Stimulated activated memory B cell treated with anti-CD40 and anti-IgM and Interleukin-4, amounts not matched to agents 10 μg/mL and 1 μg/mL and 100 μg/mL, for 72 hours (primary cell): Measurements from ENCODE around the gene SLC3A2.

Experiments used
- ATAC-seq: fragments of 150-1000 bp; cut with Tn5 transposase; 2 replicates; pipeline ENCODE4 v1.10.0; 2021
- H3K27ac Mint-ChIP-seq: one replicate; pipeline ENCODE4 v1.8.0; 2022; ENCODE audit warnings: mild to moderate bottlenecking, mixed read lengths
- H3K27me3 Mint-ChIP-seq: one replicate; pipeline ENCODE4 v1.8.0; 2022; ENCODE audit warnings: mixed read lengths
- H3K36me3 Mint-ChIP-seq: one replicate; pipeline ENCODE4 v1.8.0; 2022; ENCODE audit warnings: mixed read lengths
- H3K4me1 Mint-ChIP-seq: one replicate; pipeline ENCODE4 v1.8.0; 2022; ENCODE audit warnings: mixed read lengths
- H3K4me3 Mint-ChIP-seq: one replicate; pipeline ENCODE4 v1.8.0; 2022; ENCODE audit warnings: mild to moderate bottlenecking, moderate library complexity, mixed read lengths
- H3K9me3 Mint-ChIP-seq: one replicate; pipeline ENCODE4 v1.8.0; 2022; ENCODE audit warnings: mixed read lengths

The SLC3A2 gene

DNA sequence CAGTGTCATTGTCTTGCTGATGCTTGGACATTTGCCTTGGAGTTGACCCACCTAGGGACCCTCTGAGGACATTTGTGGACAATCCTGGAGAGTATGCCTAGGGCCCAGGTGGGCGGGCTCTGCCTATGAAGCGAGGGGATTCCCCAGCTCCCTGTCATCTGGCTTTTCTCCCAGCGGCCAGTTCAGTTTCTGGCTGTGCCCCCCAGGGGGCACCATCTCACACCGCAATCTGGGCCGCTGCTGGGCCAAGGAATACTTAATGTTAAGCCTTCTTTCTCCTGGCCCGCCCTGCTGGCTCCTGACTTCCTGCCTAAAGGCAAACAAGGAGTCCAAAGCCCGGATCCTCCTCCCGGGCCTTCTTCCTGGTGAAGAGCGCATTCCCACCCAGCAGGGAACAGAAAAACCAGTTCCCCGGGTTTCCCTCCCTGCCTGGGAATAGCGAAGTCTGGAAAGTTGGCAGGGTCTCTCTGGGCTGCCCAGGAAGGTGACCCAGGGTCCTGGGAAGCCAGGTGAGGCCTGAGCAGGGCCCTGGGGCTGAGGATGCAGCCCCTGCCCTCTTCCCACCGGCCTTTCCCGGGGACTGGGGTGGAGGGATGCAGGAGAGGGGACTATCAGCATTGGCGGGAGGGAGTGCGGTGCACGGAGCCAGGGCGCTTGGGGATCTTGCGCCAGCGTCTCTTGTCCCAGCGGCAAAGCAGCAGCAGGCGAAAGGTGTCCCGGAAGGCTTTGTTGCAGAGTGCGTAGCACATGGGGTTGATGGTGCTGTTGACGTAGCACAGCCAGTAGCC is 28.6 kb downstream of the SLC3A2 start:
- no peaks in the 10 kb centered on the region for H3K4me1 Mint-ChIP-seq
- peaks cover 52% of the 10 kb centered on the region for H3K27me3 Mint-ChIP-seq
- no peaks in the 10 kb centered on the region for H3K9me3 Mint-ChIP-seq
- no peak overlapping the region for H3K4me3 Mint-ChIP-seq
- H3K27ac Mint-ChIP-seq, result no peak overlapping the region
- no peaks in the 10 kb centered on the region for H3K36me3 Mint-ChIP-seq
- ATAC-seq, result no peak

DNA sequence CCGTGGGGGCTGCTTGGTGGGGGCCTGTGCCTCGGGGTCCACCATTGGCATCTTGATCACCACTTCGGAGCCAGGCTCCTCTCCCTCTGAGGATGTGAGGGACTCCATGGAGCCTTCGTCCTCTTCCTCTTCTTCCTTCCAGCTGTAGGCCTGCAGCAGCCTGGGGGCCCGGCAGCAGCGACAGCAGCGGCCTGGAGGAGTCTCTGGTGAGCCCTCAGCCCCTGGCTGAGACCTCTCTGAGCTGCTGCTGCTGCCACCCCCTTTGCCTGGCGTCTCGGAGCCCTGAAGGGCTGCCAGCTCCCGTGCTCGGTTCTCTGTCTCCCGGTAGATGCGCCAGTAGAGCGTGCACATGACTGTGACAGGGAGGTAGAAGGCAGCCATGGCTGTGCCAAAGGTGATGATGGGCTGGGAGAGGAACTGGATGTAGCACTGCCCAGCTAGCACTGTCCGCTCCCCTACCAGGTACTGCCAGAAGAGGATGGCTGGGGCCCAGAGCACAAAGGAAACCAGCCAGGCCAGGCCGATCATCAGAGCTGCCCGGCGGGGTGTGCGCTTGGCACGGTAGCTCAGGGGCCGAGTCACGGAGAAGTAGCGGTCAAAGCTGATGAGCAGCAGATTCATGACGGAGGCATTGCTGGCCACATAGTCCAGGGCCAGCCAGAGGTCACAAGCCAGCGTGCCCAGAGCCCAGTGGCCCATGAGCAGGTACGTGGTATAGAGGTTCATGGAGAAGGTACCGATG is 29.6 kb downstream of the SLC3A2 start:
- no peak for ATAC-seq
- Mint-ChIP-seq H3K27me3 (peaks cover 49% of the 10 kb centered on the region), H3K9me3 (no peaks in the 10 kb centered on the region), H3K4me1 (no peaks in the 10 kb centered on the region), H3K4me3 (no peak overlapping the region), H3K27ac (no peak overlapping the region), H3K36me3 (no peaks in the 10 kb centered on the region)

- no peaks in the 10 kb centered on the region for H3K9me3 Mint-ChIP-seq
- no peak for ATAC-seq
- no peaks in the 10 kb centered on the region for H3K36me3 Mint-ChIP-seq
- H3K4me3 Mint-ChIP-seq, result no peak overlapping the region
- peaks cover 49% of the 10 kb centered on the region for H3K27me3 Mint-ChIP-seq
- H3K4me1 Mint-ChIP-seq, result no peaks in the 10 kb centered on the region
- H3K27ac Mint-ChIP-seq, result no peak overlapping the region
These were observed 30.7 kb downstream of the SLC3A2 start for GRCh38 chr11:62911137-62912130.

GRCh38 chr11:62912268-62912667 is 31.6 kb downstream of the SLC3A2 start:
- H3K4me3 Mint-ChIP-seq, result no peak overlapping the region
- H3K9me3 Mint-ChIP-seq, result no peaks in the 10 kb centered on the region
- H3K27ac Mint-ChIP-seq, result no peak overlapping the region
- no peak for ATAC-seq
- no peaks in the 10 kb centered on the region for H3K36me3 Mint-ChIP-seq
- peaks cover 49% of the 10 kb centered on the region for H3K27me3 Mint-ChIP-seq
- no peaks in the 10 kb centered on the region for H3K4me1 Mint-ChIP-seq

GRCh38 chr11:62914416-62914815 is 33.7 kb downstream of the SLC3A2 start:
- no peak overlapping the region for H3K27ac Mint-ChIP-seq
- no peaks in the 10 kb centered on the region for H3K4me1 Mint-ChIP-seq
- ATAC-seq, result no peak
- H3K4me3 Mint-ChIP-seq, result no peak overlapping the region
- H3K36me3 Mint-ChIP-seq, result no peaks in the 10 kb centered on the region
- H3K27me3 Mint-ChIP-seq, result peaks cover 48% of the 10 kb centered on the region
- no peaks in the 10 kb centered on the region for H3K9me3 Mint-ChIP-seq

DNA sequence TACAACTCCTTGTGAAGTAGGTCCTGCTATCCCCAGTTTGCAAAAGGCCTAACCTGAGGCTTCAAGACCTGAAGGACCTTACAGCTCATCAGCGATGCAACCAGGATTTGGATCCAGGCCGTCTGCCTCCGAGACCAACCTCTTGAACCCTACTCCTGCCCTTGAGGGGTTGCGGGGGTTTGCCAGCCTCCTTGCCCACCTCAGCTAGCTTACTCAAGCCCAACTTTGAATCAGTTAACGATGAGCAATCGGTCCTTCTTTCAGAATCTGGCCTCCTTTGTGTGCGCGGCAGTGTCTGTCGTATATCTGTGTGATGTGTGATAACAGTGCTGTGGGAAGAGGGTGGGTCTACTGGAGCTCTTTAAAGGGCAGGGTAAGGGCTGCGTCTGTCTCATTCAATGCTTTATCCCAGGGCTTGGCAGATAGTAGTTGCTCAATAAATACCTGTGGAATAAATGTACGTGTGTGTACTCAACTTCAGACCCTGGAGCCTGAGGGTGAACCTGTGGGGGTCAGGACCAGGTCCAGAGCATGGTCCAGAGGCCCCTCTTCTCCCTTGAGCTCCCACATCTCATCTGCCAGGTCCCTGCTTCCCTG is 37.3 kb downstream of the SLC3A2 start:
- Mint-ChIP-seq H3K9me3 (no peaks in the 10 kb centered on the region), H3K4me3 (no peak overlapping the region), H3K36me3 (no peaks in the 10 kb centered on the region), H3K27me3 (peaks cover 34% of the 10 kb centered on the region), H3K4me1 (peaks cover 6% of the 10 kb centered on the region), H3K27ac (no peak overlapping the region)
- no peak for ATAC-seq

DNA sequence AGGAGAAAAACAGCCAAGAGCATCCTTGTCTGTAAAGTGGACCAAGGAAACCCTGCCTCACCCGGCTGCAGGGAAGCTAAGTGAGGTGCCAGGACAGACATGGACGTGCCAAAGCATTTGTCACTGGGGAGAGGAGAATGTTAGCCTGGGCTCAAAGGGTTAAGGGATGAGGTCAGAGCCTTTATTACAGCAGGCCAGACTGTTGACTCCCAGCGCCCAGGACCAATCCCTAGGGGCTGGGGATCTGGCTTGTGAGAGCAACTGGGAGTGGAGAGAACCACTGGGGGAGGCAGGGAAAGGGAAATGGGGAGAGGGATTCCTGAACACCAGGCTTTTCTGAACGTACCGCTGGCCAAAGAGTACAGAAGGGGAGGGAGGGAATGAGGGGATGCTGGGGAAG is 37.8 kb downstream of the SLC3A2 start:
- Mint-ChIP-seq H3K9me3 (no peaks in the 10 kb centered on the region), H3K27ac (no peak overlapping the region), H3K36me3 (no peaks in the 10 kb centered on the region), H3K4me3 (no peak overlapping the region), H3K27me3 (peaks cover 39% of the 10 kb centered on the region), H3K4me1 (peaks cover 10% of the 10 kb centered on the region)
- ATAC-seq, result no peak

GRCh38 chr11:62919476-62919875 is 38.8 kb downstream of the SLC3A2 start:
- Mint-ChIP-seq H3K4me1 (peaks cover 16% of the 10 kb centered on the region), H3K27ac (no peak overlapping the region), H3K4me3 (no peak overlapping the region), H3K27me3 (peaks cover 46% of the 10 kb centered on the region), H3K9me3 (no peaks in the 10 kb centered on the region), H3K36me3 (no peaks in the 10 kb centered on the region)
- ATAC-seq, result no peak

DNA sequence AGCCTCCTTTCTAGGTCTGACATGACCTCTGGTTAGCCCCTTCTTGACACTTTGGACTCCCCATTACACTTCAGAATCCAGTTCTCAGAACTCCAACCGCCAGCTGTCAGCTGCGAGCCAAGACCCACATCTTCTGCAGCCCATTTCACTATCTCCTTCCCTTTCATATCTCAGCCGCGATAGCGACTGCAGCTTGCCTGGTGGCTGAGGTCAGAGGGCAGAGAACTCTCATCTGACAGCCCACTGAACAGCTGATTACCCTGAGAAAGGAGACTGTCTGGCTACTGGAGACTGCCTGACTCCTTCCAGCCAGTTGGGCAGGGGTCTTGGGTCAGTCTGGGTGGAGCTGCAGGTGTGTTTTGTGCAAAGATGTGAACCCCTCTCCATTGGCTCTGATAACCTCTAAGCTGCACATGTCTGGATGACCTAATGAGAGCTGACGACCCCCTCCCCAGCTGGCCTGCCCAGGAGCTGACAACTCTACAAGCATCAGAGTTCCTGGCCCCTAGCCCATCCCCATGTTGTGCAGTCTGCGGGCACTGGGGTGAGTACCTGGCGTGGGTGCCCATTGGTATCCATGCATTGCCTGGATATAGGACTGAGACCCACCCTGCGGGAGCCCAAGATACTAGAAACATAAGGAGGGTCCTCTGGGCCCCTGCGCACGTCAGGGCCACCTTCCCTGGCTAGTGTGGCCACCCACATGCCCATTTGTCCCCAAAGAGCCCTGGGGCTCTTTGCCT is 39.4 kb downstream of the SLC3A2 start:
- H3K27ac Mint-ChIP-seq, result no peak overlapping the region
- peaks cover 16% of the 10 kb centered on the region for H3K4me1 Mint-ChIP-seq
- ATAC-seq, result no peak
- H3K4me3 Mint-ChIP-seq, result no peak overlapping the region
- peaks cover 48% of the 10 kb centered on the region for H3K27me3 Mint-ChIP-seq
- no peaks in the 10 kb centered on the region for H3K36me3 Mint-ChIP-seq
- H3K9me3 Mint-ChIP-seq, result no peaks in the 10 kb centered on the region

DNA sequence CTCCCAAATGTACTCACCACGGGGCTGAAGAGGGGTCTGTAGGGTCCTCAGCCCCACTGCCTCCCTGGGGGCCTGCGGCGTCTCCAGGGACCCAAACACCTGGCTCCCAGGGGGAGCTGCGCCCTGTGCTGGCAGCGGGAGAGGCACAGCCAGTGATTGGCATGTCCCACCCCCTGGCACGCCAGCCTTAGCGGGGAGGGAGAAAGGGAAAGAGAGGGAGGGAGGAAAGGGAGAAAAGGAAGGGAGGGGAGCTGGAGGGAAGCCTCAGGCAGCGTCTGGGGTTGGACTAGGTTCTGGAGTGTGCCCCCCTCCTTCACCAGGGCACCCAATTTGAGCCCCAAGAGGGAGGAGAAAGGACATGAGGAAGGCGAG is 40.5 kb downstream of the SLC3A2 start, which contains the start of gene CHRM1:
Gene CHRM1 (minus strand): TSS at position 163 of the 372 bp plus-strand sequence. CDS start 10,263 bp downstream, outside the sequence.
- H3K27ac Mint-ChIP-seq, result no peak within 1 kb of the TSS
- no peak for ATAC-seq
- H3K27me3 Mint-ChIP-seq, result peaks cover 59% of the 10 kb centered on the region
- H3K9me3 Mint-ChIP-seq, result no peaks in the 10 kb centered on the region
- H3K4me1 Mint-ChIP-seq, result peaks cover 26% of the 10 kb centered on the region
- H3K36me3 Mint-ChIP-seq, result no peaks in the 10 kb centered on the region
- no peak within 1 kb of the TSS for H3K4me3 Mint-ChIP-seq

GRCh38 chr11:62921573-62922188 is 41.0 kb downstream of the SLC3A2 start:
- Mint-ChIP-seq H3K27me3 (peaks cover 64% of the 10 kb centered on the region), H3K27ac (no peak overlapping the region), H3K36me3 (no peaks in the 10 kb centered on the region), H3K9me3 (no peaks in the 10 kb centered on the region), H3K4me3 (no peak overlapping the region), H3K4me1 (peaks cover 28% of the 10 kb centered on the region)
- no peak for ATAC-seq

DNA sequence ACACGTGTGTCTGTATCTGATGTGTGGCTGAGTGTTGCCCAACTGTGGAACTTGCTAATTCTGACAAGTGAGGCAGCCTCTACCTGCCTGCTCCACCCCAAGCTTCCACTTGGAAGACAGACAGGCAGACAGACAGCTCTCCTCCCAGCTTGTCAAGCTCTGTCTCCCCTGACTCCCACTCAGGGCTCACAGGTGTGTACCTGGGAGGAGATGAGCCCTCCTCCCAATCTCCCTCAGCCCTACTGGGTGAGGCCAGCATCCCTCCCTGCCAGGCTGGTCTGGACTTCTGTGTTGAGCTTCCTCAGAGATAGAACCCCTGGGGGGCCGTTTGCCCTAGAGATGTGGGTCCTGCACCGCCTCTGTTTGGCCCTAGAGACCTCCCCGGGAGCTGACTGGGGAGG is 41.5 kb downstream of the SLC3A2 start:
- Mint-ChIP-seq H3K36me3 (no peaks in the 10 kb centered on the region), H3K27me3 (peaks cover 65% of the 10 kb centered on the region), H3K4me3 (no peak overlapping the region), H3K27ac (no peak overlapping the region), H3K9me3 (no peaks in the 10 kb centered on the region), H3K4me1 (peaks cover 28% of the 10 kb centered on the region)
- ATAC-seq, result no peak

DNA sequence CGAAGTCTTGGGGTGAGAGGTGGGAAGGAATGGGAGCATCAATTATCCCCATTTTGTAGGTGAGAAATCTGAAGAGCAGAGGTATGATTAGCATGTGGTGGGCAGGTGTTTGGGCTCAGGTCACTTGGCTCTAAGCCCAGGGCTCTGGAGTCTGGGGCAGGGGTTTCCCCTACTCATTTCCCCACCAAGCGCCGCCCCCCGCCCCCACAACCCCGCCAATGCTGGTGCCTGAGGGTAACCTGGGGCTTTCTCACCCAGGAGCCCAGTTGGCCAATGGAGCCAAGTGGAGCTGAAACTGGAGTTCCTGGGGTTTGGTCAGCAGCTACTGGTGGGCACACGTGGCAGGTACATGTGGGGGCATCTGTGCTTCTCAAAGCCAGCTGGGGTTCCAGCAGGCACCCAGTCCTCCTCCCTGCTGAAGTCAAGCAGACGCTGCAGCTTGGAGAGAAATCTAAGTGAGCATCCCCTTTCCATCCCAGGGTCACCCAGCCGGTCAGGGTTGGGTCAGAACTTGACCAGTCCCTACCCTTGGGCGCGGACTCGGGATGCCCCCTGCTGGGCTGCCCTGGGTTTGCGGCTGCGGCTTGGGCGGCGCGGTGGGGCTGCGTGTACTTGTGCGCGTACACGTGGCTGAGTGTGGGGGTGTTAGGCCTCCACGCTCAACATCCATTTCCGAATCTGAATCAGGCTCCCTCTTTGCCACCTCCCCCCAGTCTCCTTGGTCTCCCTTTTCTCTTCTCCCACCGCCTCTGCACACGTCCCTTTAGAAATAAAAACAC is 42.1 kb downstream of the SLC3A2 start:
- Mint-ChIP-seq H3K4me3 (no peak overlapping the region), H3K4me1 (peaks cover 28% of the 10 kb centered on the region), H3K9me3 (no peaks in the 10 kb centered on the region), H3K27ac (no peak overlapping the region), H3K27me3 (peaks cover 72% of the 10 kb centered on the region), H3K36me3 (no peaks in the 10 kb centered on the region)
- ATAC-seq, result peak; percentile 38
